Activated CD8-positive, alpha-beta T cell treated with anti-CD3 and anti-CD28 coated beads for 36 hours (primary cell): ENCODE results near the gene PCAT6. TPM values are rescaled to one million over a fixed set of nuclear protein-coding genes. Genes with fewer than 3 reads are reported as not detected.

Experiments
- ATAC-seq: fragments of 200-7000 bp; cut with Tn5 transposase; one replicate; pipeline ENCODE4 v1.10.0; 2021; ENCODE audit warnings: mild to moderate bottlenecking, moderate library complexity
- CTCF ChIA-PET: fragments of 350-600 bp; sonication (Branson Sonifier 250); formaldehyde crosslinking; loops from one replicate; lab custom pipeline; 2021; ENCODE audit warnings: antibody characterized with exemption; lab: Charles Lee
- POLR2A ChIA-PET: fragments of 350-600 bp; sonication (Branson Sonifier 250); formaldehyde crosslinking; loops from one replicate; lab custom pipeline; 2021; ENCODE audit warnings: antibody characterized with exemption; lab: Charles Lee
- DNase-seq: peaks from one replicate; pipeline ENCODE4 v3.0.0-alpha.2; 2020
- H3K27ac Mint-ChIP-seq: one replicate; pipeline ENCODE4 v1.8.0; 2021; ENCODE audit warnings: mild to moderate bottlenecking, mixed read lengths
- H3K27me3 Mint-ChIP-seq: one replicate; pipeline ENCODE4 v1.8.0; 2021; ENCODE audit warnings: mixed read lengths
- H3K36me3 Mint-ChIP-seq: one replicate; pipeline ENCODE4 v1.8.0; 2021; ENCODE audit warnings: low read depth, mixed read lengths
- H3K4me1 Mint-ChIP-seq: one replicate; pipeline ENCODE4 v1.8.0; 2021; ENCODE audit warnings: low read depth, mixed read lengths
- H3K4me3 Mint-ChIP-seq: one replicate; pipeline ENCODE4 v1.8.0; 2021; ENCODE audit warnings: mild to moderate bottlenecking, moderate library complexity, mixed read lengths
- H3K9me3 Mint-ChIP-seq: one replicate; pipeline ENCODE4 v1.8.0; 2021; ENCODE audit warnings: mixed read lengths
- CTCF ChIP-seq: fragments of 200-600 bp; IDR thresholded peaks from one replicate; pipeline ENCODE4 v1.8.0; 2022; ENCODE audit warnings: antibody characterized with exemption, mild to moderate bottlenecking
- intact Hi-C: fragments of 100-400 bp; cut with micrococcal nuclease; formaldehyde crosslinking; loops from one replicate; pipeline ENCODE4 v1.10.0; 2022
- total RNA-seq, 2 experiments: library from RNA; stranded (reverse); gene quantifications; one replicate each; pipeline ENCODE4 v1.2.3, GENCODE V29; 2021

PCAT6 gene
- total RNA-seq, 2 experiments from 2014 or later = 0.94 to 2.4 TPM

DNA sequence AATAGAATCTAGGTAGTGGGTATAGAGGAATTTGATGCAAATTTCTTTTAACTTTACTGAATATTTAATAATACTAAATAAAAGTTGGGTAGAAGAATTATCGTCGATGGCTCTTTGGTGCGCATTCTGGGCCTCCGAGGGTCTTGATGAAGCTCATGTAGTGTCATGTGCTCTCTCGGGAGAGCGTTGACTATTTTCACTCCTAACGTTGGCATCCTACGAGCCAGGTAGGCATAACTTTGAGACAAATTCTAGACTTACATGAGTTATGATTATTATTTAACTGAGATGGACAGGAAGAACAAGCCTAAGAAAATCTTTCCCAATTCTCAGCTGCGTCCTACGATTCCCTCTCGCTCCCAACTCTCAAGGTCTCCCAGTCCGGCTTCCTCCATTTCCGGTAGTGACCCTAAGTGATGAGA, 550 bp upstream of the PCAT6 start:
- no peak for DNase-seq
- intact Hi-C loops = no loop called here
- Mint-ChIP-seq H3K27ac (peak overlapping the region; percentile 39), H3K27me3 (peaks cover 11% of the 10 kb centered on the region), H3K4me1 (peaks cover 43% of the 10 kb centered on the region), H3K9me3 (no peaks in the 10 kb centered on the region), H3K4me3 (peak overlapping the region; percentile 94), H3K36me3 (peaks cover 5% of the 10 kb centered on the region)
- TF ChIP-seq CTCF = no peak
- POLR2A ChIA-PET = interaction anchor here (1.6 kb wide), 1 partner anchor 25 kb away, joined by 4 read pairs; no protein-coding TSS in a partner anchor
- CTCF ChIA-PET = interaction anchor here (1.4 kb wide), 1 partner anchor 10 kb away, joined by 3 read pairs; no protein-coding TSS in a partner anchor
- no peak for ATAC-seq

DNA sequence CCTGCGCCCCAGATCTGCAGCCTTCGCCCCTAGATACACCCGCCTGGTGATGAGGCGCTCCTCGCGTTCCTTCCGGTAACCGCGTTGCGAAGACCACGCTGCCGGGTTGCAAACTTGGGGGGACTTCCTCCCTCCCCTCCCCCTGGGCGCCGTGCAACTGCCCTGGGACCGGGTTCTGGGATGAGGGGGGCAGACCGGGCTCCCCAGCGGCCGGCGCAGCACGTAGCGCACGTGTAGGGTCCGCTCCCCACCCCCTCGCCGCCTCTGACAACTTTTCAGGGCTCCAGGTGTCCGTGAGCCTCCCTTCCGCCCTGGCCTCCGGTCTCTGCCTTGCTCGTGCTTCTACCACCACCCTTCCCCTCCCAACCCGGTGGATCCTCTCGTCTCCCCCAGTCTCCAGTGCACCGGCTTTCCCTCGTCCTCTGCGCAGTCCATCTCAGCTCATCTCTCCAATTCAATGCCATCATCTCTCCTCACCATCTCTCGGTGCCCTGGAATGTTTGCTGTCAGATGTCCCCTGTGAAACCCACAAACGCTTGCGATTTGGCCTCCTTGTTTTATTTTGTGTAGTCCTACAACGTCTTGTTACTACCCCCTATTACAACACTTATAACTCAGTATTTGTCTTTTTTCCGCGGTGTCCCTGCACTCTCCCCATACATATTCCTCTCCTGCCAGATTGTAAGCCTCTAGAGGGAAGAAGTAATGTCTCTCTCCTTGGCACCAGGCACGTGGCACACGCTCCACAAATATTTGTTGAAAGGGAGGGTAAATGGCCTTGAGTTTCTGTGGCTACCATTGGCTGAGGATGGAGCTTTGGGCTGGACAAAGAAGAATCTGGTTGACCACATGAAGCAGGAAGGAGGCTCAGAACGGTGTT, 782 bp downstream of the PCAT6 start:
- Mint-ChIP-seq H3K4me3 (peak overlapping the region; percentile 94), H3K9me3 (no peaks in the 10 kb centered on the region), H3K4me1 (peaks cover 29% of the 10 kb centered on the region), H3K27me3 (peaks cover 11% of the 10 kb centered on the region), H3K36me3 (peaks cover under 1% of the 10 kb centered on the region), H3K27ac (peak overlapping the region; percentile 88)
- POLR2A ChIA-PET = interaction anchor here (0.7 to 1.6 kb wide), 4 partner anchors 12 to 399 kb away, joined by 3 to 4 read pairs (median 4); no protein-coding TSS in a partner anchor
- TF ChIP-seq CTCF = no peak
- peak; percentile 78 for DNase-seq
- intact Hi-C loops = no loop called here
- CTCF ChIA-PET = interaction anchor here (1.4 to 1.7 kb wide), 2 partner anchors 9 to 30 kb away, joined by 3 to 4 read pairs; no protein-coding TSS in a partner anchor
- ATAC-seq = peak; percentile 31

DNA sequence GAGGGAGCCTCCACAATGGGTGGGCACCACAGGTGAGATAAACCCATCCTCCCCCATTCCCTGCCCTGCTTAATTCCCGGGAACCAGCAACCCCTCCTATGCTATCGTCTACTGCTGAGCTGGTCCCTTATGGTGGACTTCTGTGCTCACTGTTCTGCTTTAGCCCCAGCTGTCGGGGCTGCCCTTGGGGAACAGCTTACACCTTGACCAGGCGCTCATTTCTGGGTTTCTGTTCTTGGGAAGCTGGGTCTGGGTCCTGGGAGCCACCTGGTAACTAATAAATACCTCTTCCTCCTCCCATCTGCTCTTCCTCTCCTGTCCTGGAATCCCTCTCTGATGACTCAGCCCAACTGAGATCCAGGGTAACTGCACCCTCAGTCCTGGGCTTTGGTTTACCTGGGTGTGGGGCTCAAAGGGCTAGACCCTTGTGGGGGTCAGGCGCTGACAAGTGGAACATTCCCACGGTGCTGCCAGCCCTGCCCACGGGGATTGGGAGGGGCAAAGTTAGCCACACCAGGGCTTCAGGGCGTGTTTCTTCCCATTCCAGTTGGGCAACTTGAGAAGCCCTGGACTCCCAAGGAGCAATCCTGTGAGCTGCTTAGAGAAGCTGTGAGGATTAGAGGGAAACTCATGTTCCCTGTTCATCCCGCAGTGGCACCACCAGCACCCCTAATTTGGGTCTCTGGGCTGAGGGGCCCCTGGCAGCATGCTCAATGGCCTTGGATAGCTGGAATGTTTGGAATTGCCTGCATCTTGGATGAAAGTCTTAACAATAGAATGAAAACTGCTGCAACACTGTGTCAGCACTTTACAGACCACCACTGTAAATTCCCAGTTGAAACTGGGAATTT, 1.6 kb downstream of the PCAT6 start:
- no peaks in the 10 kb centered on the region for H3K9me3 Mint-ChIP-seq
- H3K27me3 Mint-ChIP-seq = peaks cover 11% of the 10 kb centered on the region
- CTCF ChIA-PET = interaction anchor here (1.7 kb wide), 1 partner anchor 31 kb away, joined by 4 read pairs; no protein-coding TSS in a partner anchor
- TF ChIP-seq CTCF = no peak
- peaks cover 29% of the 10 kb centered on the region for H3K4me1 Mint-ChIP-seq
- DNase-seq = no peak
- intact Hi-C loops = no loop called here
- no peak overlapping the region for H3K27ac Mint-ChIP-seq
- POLR2A ChIA-PET = interaction anchor here (0.8 to 1.0 kb wide), 2 partner anchors 25 to 69 kb away, joined by 3 to 4 read pairs; no protein-coding TSS in a partner anchor
- H3K4me3 Mint-ChIP-seq = peak overlapping the region; percentile 94
- no peak for ATAC-seq
- no peaks in the 10 kb centered on the region for H3K36me3 Mint-ChIP-seq

GRCh38 chr1:202815120-202815519, 4.4 kb downstream of the PCAT6 start:
- intact Hi-C loops = no loop called here

More at GRCh38 chr1:202815120-202815519, 4.4 kb downstream of the PCAT6 start:
- ChIA-PET CTCF (no interaction called here), POLR2A (interaction anchor here (0.6 kb wide), 1 partner anchor 32 kb away, joined by 3 read pairs; no protein-coding TSS in a partner anchor)
- no peaks in the 10 kb centered on the region for H3K36me3 Mint-ChIP-seq
- TF ChIP-seq CTCF = no peak
- DNase-seq = no peak
- no peak overlapping the region for H3K4me3 Mint-ChIP-seq
- H3K9me3 Mint-ChIP-seq = no peaks in the 10 kb centered on the region
- H3K27me3 Mint-ChIP-seq = peaks cover 12% of the 10 kb centered on the region
- no peak for ATAC-seq
- H3K4me1 Mint-ChIP-seq = peaks cover 14% of the 10 kb centered on the region
- H3K27ac Mint-ChIP-seq = no peak overlapping the region
